ENCODE measurements around the gene ASB10. TPM values are rescaled to one million over a fixed set of nuclear protein-coding genes. Genes with fewer than 3 reads are reported as not detected.
A peak's percentile ranks its signal among the peaks of the same experiment; 100 is the strongest.

The ASB10 gene
- total RNA-seq, 1 donor from 2014 or later, result 46.1 TPM

DNA sequence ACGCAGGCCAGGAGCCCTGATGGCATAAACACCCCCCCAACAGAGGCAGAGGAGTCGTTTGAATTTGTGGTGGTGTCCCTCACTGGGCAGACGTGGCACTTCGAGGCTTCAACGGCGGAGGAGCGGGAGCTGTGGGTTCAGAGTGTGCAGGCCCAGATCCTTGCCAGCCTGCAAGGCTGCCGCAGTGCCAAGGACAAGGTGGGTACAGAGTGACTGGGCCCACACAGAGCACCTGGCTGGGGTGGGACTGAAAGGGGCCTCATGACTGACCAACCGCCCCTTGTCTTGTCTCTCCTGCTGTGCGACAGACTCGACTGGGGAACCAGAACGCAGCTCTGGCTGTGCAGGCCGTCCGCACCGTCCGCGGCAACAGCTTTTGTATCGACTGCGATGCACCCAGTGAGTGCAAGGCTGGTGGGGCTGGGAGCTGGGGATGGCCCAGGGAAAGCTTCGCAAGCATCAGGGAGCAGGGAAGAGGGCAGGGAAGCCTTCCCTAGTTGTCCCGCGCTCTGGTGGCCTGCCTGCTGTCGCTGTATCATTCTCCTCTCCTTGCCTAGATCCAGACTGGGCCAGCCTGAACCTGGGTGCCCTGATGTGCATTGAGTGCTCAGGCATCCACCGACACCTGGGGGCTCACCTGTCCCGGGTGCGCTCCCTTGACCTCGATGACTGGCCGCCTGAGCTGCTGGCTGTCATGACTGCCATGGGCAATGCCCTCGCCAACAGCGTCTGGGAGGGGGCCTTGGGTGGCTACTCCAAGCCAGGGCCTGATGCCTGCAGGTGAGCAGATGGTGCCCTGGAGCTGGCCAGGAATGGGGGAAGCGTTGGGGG lies 45.0 kb downstream of the ASB10 start:
- ATAC-seq, result no peak
- intact Hi-C loops (cut with micrococcal nuclease), result no loop called here
- no peak for DNase-seq

DNA sequence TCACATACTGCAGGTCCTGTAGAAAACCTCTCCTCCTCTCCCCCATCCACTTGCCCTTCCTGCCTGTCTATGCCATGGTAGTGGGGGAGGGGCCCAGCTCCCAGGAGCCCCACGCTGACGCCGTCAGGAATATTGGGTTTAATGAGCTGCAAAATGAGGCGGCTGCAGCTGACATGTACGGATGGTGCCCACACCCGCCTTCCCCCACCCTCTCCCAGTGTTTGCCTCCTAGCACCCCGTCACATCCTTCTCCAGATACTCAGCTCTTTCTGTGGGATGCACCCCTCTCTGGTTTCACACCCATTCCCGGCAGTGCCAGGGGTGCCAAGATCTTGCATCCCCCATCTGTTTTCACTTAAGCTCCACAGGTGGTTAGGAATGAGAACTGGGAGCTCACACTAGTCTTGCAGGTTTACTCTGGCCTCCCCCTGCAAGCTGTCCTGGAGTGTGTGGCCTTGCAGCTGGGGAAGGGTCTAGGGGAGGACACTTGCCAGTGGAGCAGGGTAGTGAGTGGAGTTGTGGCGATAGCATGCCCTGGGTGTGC lies 45.7 kb downstream of the ASB10 start:
- ATAC-seq (no peak), DNase-seq (no peak)
- intact Hi-C loops (cut with micrococcal nuclease), result no loop called here

DNA sequence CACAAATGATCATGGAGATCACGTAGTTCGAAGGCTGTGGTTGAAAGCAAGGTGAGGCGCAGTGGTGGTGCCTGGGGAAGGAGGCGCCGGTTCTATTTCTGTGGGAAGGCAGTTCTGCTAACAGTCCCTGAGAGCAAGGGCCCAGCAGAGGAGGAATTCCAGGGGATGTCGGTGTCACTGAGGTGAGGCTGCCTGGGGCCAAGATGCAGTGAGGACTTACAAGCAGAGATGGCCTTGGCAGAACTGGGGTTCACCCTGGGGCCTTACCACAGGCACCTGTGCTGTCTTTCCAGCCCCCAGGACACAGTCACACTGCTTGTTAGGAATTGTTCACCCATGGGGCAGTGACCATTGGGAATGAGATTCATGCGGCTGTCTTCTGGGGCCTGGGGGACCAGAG lies 46.2 kb downstream of the ASB10 start:
- DNase-seq, result no peak
- ATAC-seq, result no peak

DNA sequence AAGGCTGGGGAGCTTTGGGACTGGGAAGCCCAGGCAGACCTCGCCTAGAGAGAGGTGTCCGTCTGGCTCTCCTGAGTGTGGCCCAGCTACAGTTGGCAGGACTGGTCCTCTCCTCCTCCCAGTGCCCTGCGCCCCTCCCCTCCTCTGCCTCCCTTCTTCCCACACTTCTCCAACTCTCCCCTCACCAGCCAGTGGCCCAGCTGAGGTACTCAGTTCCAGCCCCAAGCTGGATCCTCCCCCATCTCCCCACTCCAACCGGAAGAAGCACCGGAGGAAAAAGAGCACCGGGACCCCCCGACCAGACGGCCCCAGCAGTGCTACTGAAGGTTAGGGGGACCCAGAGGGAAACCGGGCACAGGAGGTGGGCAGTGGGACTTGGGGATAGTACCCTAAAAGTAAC lies 47.3 kb downstream of the ASB10 start:
- DNase-seq, result no peak
- intact Hi-C loops (cut with micrococcal nuclease), result no loop called here
- no peak for ATAC-seq

More for the DNA sequence above, 46.2 kb downstream of the ASB10 start:
- intact Hi-C loops (cut with micrococcal nuclease), result no loop called here

DNA sequence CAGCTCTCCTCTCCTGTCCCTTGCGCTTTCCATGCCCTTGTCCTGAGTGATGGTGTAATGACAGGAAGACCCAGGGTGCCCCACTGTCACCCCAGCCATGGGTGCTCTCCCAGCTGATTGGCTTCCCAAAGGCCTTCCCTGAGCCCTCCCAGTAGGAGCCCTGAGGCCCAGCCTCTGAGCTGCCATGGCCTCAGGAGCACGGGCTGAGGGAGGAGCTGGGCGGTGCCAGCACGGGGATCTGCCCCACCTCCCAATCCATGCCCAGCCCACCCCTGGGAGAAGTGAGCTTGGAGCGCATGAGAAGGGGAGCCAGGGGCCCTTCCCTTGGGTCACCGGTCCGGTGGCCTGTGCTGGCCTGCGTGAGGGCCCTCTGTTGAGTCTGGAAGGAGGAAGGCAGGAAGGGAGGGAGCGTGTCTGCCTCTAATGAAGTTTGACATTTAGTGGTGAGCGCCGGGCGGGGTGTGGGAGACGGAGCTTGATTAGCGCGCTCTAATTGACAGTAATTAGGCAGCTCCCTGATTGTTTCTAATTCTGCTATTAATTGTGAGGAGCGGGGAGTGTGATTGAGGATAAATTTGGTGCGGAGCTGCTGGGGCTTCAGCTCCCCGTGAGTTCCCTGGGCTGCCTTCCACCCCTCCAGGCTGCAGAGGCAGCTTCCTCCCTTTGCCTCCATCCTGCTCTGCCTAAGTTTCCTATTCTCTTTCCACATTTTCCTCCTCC lies 47.8 kb downstream of the ASB10 start:
- DNase-seq, result no peak
- intact Hi-C loops (cut with micrococcal nuclease), result no loop called here
- peak; percentile 2 for ATAC-seq

DNA sequence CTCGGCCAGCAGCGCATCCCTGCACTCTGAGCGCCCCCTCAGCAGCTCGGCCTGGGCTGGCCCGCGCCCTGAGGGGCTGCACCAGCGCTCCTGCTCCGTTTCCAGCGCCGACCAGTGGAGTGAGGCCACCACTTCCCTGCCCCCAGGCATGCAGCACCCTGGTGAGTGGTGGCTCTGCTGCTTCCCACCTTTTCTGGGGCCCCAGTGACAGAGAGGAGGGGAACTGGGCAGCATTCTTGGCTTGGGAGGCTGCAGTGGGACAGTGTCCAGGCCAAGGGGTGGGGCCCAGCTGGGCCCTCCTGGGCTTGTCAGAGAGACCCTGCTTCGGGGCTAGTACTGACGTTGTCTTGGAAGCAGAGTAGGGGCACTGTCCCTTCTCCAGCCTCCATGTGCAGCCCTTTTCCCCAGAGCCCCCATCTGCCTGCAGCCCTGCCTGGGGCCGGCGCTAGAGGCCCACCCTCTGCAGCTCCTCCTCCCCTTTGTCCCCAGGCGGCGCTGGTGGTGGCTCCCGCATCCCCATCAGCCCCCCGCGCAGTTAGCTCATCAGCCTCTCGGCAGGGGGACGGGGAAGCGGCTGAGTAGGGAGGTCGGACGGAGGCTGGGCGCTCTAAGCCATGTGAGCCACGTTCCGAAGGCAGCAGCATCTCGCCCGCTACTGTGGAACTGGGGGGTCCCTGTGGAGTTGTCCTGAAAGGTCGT lies 48.7 kb downstream of the ASB10 start:
- ATAC-seq, result peak; percentile 4
- DNase-seq, result no peak
- intact Hi-C loops (cut with micrococcal nuclease), result no loop called here

DNA sequence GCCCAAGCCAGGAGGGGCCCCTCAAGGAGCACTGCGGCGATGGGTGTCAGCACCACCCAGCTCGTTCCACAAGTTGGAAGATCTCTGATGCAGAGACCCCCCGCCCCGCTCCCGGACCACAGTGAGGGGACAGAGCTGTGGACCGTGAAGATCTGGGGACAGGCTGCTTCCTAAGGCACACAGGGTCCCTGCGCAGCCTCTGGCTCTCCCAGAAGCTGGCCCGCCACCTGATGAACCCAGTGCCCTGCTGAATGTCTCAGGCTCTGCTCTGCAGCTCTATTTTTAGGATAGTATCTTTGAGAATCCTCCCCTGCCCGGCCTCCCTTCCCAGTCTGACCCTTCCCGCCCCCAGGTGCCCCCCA lies 49.3 kb downstream of the ASB10 start:
- peak; percentile 67 for ATAC-seq

DNA sequence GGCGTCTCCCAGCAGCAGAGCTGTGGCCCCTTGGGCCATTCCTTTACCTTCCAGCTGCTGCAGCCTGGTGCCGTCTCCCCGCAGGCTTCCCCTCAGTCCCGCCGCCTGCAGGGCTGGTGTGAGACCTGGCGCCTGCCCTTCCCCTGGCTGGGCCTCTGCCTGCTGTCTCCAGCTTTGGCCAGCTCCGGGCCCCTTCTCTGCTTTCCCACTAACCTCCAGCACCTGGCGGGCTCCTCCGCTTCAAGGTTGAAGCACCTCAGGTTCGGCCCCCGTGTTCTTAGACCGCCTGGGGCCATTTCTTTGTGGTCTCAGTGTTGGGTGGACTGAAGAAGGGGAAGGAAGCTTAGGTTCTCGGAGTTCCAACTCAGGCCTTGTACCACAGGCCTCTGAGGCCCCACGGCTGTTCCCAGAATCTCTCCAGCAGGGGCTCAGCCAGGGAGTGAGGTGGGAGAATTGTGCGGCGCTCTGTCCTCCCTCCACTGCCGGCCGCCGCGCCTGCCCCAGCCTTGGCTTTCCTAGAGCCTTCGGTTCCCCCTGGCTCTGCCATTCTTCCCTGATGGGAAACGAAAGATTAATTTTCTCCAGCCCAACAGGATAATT lies 49.9 kb downstream of the ASB10 start:
- DNase-seq (no peak), ATAC-seq (peak; percentile 48)
- intact Hi-C loops (cut with micrococcal nuclease), result no loop called here

More for the DNA sequence above, 49.3 kb downstream of the ASB10 start:
- no peak for DNase-seq
- intact Hi-C loops (cut with micrococcal nuclease), result no loop called here

DNA sequence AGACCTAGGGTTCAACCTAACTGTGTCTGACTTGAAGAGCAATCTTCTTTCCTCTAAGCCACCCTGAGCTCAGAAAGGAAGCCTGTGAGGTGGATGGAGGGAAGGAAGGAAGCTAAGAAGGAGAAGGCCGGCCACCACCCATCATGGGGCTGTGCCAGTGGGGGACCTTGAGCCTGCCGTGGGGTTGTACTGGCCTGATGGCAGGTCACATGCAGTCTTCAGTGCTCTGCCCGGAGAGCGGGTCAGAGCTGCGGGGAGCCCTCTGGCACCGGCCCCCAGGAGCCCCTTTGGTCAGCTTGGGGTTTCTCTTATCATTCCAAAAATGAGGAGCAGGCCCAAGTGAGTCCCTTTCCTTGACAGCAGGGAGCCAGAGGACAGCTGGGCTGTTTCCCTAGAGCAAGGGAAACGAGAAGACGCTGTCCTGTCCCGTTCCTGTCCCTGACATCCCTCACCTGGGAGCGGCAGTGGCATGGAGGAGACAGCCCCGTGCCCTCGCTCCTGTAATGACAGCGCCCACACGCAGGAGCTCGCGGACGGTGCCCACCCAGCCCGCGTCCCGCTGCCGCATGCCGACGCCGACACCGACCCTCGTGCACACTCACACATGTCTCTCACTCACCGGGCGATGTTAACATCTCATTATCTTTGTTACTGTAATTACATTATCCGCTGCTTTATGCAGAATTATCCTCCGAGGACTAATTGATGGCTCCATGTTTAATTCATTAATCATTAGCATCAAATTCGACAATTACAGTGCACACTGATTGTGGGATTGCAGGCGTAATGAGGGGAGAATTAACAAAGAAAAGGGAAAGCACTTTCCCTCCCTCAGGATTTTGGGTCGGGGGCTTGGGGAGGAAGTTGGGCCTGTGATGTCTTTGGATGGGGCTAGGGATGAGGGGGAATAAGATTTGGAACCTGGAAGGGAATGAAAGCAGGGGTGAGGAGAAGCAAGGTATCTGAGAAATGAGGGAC lies 50.9 kb downstream of the ASB10 start:
- intact Hi-C loops (cut with micrococcal nuclease), result no loop called here
- no peak for ATAC-seq
- no peak for DNase-seq

DNA sequence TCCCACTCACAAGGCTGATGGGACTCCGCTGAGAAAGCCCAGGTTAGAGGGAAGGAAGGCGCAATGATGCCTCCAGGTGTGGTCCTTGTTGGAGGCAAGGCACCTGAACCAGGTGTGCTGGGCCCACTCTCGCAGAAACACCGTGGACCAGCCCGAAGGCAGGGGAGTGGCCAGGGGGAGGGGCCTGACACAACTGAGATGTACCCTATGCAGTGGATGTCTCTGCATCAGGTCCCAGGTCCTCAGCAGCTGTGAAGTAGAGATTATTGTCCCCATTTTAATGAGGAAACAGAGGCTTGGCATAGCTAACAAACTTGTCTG lies 51.6 kb downstream of the ASB10 start:
- no peak for ATAC-seq
- DNase-seq, result no peak
- intact Hi-C loops (cut with micrococcal nuclease), result no loop called here

DNA sequence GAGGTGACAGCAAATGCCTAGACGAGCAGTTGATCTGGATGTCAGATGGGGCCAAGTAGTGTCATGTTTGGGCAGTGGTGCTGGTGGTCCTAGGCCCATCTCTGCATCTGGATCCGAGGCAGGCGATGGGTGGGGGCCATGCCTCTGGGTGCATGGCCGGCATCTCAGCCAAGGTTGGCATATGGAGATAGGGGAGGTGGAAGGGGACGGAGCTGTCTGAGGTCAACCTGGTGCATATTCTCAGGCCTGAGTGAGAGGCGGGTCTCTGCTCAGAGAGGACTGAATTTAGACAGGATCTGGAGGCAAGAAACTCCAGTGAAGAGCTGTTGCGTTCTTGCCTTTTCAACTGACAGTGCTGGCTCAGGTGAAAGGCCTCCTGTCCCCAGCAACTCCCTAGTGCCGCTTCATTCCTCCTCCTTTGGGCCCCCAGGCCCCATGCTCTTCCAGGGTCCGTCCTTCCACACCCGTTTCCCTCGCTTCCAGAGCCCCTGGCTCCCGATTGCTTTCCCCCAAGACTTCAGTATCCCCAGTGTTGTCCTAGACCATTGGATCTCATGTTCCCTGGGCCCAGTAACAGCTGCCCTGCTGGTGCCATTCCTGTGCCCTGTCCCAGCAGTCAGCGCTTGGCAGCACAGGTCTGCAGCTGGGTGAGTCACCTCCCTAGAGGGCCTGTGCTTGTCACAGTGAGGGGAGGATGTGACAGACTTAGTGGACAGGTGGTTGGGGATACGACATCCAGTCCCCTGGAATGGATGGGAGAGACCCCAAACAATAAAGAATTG lies 52.1 kb downstream of the ASB10 start:
- ATAC-seq (no peak), DNase-seq (no peak)
- intact Hi-C loops (cut with micrococcal nuclease), result no loop called here

DNA sequence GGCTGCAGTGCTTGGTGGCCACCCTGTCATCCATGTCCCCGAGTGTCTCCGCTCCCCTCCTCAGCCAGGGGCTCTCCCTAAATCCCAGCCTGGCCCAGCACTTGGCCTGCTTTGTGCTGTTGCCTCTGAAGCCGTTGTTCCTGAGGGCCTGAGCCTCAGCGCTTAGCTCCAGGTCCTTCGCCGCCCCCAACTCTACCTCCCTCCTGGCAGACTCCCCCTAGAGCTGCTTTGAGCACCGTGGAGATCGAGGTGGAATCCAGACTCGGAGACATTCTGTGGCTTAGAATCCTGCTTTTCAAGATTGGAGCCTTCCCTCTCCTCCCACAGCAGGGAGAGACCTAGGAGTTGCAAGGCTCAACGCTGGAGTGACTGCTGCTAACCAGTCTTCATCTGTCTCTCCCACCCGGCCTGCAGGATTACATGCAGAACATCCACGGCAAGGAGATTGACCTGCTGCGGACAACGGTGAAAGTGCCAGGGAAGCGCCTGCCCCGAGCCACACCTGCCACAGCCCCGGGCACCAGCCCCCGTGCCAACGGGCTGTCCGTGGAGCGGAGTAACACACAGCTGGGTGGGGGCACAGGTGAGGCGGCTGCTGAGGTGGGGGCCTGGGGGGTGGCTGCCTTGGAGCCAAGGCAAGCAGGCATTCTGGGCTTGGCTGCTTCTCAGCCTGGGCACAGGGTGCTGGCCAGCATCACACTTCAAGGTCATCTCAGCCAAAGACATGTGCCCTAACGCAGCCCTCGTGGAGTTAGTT lies 52.9 kb downstream of the ASB10 start:
- ATAC-seq, result peak; percentile 52
- no peak for DNase-seq

DNA sequence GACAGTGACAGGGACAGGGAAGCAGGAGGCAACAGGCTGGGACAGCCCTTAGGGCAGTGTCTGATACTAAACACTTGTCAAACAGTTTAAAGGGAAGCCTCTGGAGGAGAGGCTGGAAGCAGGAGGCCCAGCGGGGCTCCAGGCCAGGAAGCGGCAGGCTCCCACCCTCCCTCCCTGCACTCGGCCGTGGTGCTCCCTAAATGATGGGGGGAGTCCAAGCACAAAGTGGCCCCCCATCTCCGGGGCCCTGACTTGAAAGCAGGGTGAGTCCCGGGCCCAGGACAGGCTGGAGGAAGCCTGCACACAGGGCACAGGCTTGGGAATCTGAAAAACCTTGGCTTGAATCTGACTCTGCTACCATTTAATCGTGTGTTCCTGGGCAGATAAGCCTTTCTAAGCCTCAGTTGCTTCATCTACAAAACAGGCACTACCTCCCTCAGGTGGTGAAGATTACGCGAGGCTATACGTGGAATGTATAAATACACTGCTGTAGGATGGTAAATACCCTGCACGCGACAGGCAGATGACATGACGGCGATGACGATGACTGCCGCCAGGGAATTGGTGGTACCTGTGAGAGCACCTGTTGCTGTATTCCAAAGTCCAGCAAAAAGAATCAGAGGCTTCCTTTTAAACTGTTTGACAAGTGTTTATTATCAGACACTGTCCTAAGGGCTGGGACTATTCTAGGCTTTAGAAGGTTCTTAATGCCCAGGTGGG lies 53.6 kb downstream of the ASB10 start:
- intact Hi-C loops (cut with micrococcal nuclease), result no loop called here
- peak; percentile 18 for DNase-seq
- no peak for ATAC-seq

More for the DNA sequence above, 52.9 kb downstream of the ASB10 start:
- intact Hi-C loops (cut with micrococcal nuclease), result no loop called here

DNA sequence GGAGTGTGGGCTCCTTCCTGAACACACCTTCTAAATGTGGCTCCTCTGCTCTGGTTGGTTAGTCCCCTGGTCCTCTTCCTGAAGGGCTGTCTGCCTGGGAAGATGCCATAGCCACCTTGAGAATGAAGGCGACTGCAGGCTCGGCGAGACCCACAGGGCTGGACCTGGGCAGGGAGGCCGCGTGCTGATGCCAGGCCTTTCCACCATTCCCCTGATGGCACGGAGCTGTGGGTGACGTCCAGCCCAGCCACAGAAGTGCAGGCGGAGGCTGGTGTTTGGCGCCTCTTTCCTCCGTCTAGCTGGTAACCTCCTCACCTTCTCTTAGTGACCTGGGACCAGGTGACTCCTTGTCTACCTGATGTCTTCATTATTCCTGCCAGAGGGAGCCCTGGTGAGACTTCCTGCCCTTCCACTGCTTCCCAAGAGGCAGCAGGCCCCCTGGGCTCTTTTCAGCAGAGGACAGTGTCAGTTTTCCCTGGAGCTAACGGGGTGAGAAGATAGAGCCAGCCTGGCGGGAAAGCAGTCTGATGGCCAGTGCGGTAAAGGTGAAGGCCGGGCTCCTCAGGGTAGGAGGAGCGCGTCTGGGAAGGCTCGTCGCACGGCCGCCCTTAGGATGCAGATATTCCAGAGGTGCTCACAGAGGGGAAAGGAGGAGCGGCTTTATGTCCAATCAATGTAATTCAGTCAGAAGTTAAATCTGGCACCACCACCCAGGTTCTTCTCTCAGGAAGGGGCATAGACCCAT lies 54.4 kb downstream of the ASB10 start:
- peak; percentile 18 for DNase-seq
- ATAC-seq, result no peak
- intact Hi-C loops (cut with micrococcal nuclease), result no loop called here

DNA sequence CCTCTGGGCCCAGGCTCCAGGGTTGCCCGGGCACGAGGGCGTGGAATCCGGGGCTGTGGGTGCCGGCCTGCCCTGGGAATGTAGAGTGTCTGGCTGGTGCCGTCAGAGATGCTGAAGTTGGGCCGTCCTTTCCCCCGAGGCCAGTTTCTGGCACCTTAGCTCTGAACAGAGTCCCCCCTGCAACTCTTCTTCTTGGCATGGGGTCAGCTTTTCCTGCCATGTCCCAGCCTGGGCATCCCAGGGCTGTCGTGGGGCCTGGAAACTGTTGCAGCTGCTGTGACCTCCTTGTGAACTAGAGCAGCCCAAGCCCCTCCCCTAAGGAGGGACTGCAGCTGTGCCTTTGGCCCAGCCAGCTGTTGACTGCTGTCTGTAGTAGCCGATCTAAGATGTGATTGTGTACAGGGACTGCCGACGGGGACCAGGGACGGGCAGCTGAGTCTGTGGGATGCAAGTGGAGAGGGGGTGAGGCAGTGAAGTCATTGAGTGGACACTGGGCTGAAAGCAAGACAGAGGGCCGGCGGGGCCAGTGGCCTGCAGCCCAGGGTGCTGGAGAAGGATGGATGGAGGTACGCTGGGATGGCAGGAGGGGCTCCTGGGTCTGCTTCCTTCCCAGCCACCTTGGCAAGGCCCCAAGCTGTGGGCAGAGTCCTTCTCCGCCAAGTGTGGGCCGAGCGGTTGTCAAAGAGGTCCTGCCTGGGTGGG lies 55.3 kb downstream of the ASB10 start:
- intact Hi-C loops (cut with micrococcal nuclease), result no loop called here
- ATAC-seq, result peak; percentile 40
- DNase-seq, result peak; percentile 41

Measured in left ventricle myocardium superior (tissue), 1 donor.